Stimulated activated CD4-positive, alpha-beta T cell treated with anti-CD3 and anti-CD28 coated beads, Interleukin-12 subunit alpha, Interleukin-12 subunit beta, amount 100 ng/mL, for 24 hours (primary cell): ENCODE results near the gene CCDC40.
"Not testable (repeated sequence)": the region's sequence is repeated elsewhere in the genome, so short reads cannot be mapped to it uniquely, and the experiment has no call there.

Experiments used
- DNase-seq, 2 experiments: peaks; one replicate each; pipeline ENCODE4 v3.0.0-alpha.2; 2020; ENCODE audit warnings: low read depth in 2 of 2

The CCDC40 gene

GRCh38 chr17:80081596-80081995 is 45.2 kb downstream of the CCDC40 start:
- DNase-seq = no peak

GRCh38 chr17:80082403-80083135 is 46.1 kb downstream of the CCDC40 start:
- DNase-seq = peak; percentile 28 to 60

DNA sequence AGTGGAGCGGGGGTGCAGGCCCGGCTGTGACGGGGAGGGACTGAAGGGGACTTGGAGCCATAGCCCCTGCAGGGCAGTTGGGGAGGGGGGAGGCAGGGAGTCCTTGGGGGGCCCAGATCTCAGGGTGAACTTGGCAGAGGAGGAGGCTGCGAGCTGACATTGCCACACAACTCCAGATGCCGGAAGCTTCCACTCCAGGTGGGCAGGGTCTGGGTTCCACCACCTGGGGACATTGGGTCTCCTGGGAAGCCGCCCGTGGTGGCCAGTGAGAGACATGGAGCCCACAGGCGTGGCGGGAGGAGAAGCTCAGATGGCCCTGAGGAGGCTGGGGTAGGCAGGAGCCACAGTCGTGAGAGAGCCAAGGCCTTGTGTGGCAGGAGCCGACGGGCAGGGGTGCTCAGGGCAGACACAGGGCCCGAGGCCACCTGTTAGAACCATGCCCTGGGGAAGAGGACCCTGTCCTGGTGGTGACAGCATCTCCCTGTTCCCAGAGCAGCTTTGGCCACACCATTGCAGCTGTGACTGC is 46.8 kb downstream of the CCDC40 start:
- DNase-seq = no peak

- DNase-seq = no peak
Observed at GRCh38 chr17:80084773-80085172, 48.3 kb downstream of the CCDC40 start.

GRCh38 chr17:80086081-80086480 is 49.6 kb downstream of the CCDC40 start:
- DNase-seq = no peak

DNA sequence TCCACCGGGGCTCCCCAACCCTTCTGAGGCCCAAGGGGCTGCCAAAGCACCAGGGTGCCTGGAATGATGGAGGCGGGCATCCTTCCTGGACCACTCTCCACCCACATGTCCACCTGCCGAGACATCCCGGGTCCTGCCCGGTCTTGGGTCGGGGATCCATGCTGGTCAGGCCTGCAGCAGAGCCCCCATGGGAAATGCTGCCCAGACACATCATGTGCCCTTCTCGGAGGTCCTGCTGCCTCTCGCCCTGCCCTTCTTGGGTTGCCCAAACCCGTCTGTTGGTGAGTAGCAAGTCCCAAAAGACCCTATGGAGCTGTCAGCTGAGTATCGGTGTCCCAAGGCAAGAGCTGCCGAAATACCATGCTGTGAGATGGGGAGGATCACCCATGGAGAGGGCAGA is 50.2 kb downstream of the CCDC40 start:
- DNase-seq = no peak

DNA sequence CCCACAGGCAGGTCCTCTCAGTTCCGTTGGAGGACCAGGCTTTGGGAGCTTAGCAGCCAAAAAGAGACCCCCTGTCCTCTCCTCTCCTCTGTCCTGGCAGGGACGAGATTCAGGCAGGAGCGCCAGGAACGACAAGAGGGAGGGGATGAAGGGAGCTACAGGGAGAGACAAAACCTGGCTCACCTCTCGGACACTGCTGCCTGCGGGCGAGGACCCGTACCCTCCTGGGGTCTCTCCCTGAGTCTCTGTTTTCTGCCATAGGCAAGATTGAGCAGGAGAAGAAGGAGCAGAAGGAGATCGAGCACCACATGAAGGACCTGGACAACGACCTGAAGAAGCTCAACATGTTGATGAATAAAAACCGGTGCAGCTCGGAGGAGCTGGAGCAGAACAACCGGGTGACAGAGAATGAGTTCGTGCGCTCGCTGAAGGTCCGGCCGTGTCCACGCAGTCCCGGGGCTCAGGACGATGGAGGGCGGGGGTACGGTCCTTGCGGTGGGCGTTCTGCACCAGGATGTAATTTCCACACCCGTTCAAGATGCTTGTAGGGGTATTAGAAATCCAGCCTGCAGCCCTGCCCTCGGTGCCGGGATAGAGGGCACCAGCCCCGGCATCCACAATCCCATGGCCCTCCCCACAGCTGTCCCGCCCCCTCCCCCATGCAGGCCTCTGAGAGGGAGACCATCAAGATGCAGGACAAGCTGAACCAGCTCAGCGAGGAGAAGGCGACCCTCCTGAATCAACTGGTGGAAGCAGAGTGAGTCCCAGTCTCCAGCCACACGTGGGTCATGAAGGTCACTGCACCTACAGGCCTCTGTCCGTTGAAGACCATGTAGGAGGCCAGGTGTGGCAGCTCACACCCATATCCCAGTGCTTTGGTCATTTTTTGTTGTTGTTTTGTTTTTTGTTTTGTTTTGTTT is 51.2 kb downstream of the CCDC40 start:
- DNase-seq = no peak

DNA sequence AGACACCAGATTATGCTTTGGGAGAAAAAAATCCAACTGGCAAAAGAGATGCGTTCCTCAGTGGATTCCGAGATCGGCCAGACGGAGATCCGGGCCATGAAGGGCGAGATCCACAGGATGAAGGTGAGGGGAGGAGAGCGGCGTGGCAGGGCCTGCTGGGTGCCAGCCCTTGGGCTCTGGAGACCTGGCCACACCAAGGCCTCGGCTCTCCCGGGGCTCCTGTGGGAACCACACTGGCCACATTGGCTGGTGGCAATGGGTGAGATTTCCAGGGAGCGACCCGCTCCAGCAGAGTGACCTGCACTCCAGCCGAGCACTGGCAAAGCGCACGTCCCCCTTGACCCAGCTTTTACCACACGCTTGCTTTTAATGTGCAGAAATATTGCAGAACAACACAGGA is 53.3 kb downstream of the CCDC40 start:
- no peak for DNase-seq

- DNase-seq = not testable (repeated sequence)
Observed at GRCh38 chr17:80090164-80090563, 53.7 kb downstream of the CCDC40 start.

DNA sequence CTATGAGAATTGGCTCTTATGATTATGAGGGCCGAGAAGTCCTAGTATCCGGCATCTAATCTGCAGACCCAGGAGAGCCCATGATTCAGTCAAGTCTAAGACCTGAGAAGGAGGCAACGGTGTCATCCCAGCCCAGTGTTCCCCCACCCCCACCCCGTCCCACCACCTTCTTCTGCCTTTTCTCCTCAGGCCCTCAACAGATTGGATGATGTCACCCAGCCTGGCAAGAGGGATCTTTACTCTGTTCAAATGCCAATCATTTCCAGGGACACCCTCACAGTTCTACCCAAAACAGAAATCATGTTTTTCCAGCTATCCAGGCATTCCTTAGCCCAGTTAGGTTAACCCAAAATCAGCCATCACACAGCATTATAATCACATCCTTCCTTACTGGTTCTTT is 54.9 kb downstream of the CCDC40 start:
- no peak for DNase-seq

- DNase-seq = no peak
Observed at GRCh38 chr17:80092959-80093358, 56.5 kb downstream of the CCDC40 start.

GRCh38 chr17:80095038-80095843 is 58.8 kb downstream of the CCDC40 start:
- no peak for DNase-seq

GRCh38 chr17:80095844-80096475 is 59.5 kb downstream of the CCDC40 start:
- no peak for DNase-seq

GRCh38 chr17:80096561-80097021 is 60.1 kb downstream of the CCDC40 start:
- DNase-seq = no peak

GRCh38 chr17:80097127-80097621 is 60.7 kb downstream of the CCDC40 start:
- no peak for DNase-seq

GRCh38 chr17:80097844-80098691 is 61.6 kb downstream of the CCDC40 start:
- DNase-seq = no peak

DNA sequence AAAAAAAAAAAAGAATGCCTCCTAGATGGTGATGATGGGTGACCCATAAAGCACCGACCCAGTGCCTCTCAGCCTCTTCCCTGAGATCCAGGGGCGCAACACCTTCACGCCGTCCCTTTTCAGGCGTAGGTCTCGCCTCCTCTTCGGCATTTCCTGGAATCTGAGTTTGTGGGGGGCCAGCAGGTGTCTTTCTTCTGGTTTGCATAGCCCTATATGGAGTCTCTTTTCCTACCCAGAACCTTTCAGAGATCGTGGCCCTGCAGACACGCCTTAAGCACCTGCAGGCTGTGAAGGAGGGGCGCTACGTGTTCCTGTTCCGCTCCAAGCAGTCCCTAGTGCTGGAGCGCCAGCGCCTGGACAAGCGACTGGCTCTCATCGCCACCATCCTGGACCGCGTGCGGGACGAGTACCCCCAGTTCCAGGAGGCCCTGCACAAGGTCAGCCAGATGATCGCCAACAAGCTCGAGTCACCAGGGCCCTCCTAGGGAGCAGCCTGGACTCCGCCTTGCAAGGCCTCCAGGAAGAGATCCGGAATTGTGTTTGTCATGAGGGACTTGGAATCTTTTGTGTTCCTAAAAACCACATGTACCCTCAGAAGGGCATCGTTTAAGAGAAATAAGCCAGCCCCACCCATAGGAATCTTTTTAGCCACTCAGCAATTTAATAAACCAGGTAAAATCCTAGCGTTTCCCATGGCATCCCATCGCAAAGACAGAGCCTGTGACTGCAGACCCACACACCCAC is 63.0 kb downstream of the CCDC40 start:
- DNase-seq = no peak

DNA sequence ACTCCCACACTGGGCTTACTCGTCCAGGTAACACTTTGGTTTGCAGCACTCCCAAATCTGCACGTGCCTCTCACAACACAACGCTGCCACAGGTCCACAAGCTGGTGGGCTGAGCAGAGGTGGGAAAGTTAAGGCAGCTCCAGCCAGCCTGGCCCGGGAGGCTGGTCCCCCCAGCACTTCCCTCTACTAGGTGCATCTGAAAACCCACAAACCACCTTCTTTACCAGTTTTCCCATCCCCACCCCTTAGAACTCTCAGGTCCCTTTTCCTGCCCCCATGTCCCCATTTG is 63.5 kb downstream of the CCDC40 start:
- DNase-seq = no peak
